ENCODE data around the gene SLC15A3. TPM values are rescaled to one million over a fixed set of nuclear protein-coding genes. Genes with fewer than 3 reads are reported as not detected.

Gene SLC15A3
- total RNA-seq, 1 experiment from 2014 or later = 8.7 TPM

DNA sequence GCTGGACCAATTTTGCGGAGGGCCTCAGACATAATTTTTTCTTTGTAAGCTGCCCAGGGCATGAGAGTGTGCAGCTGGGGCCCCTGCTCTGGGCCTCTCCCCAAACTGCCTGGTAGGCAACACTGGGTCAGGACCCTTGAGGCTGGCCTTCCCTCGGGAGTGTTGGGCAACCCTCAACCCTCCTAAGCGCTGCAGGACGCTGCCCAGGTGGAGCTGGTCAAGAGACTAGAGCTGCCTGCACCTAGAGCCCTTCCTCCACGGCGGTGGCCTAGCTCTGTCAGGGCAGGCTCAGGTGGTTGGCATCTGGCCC, 28.2 kb downstream of the SLC15A3 start:
- Histone ChIP-seq H3K4me3 (ENCODE audit: low read depth in 2 of 2, low read length in 2 of 2) (peak overlapping the region; percentile 50 to 75), H3K9me3 (ENCODE audit: control insufficient read depth, insufficient read depth, low read depth, low read length) (no peaks in the 10 kb centered on the region), H3K27ac (ENCODE audit: low read length) (peak overlapping the region; percentile 66), H3K36me3 (ENCODE audit: control insufficient read depth, insufficient read depth, low read length) (no peaks in the 10 kb centered on the region; the same call in none of the 2 replicates), H3K27me3 (ENCODE audit: control insufficient read depth, insufficient read depth, low read length) (no peaks in the 10 kb centered on the region), H3K4me1 (ENCODE audit: control insufficient read depth, insufficient read depth, low read length) (peaks cover 18% of the 10 kb centered on the region)
- BruUV-seq (replicated peaks) = no TSS peak
- in situ Hi-C loops (cut with HindIII; ENCODE audit: low pct_unique_long_range_greater_than_20kb, low sequenced_read_pairs) = no loop called here
- intact Hi-C loops (cut with micrococcal nuclease; ENCODE audit: unreplicated experiment) = no loop called here
- ATAC-seq (peak; percentile 35), DNase-seq (ENCODE audit: low read depth, low spot score) (no peak)
- ChIA-PET CTCF (interaction anchor here (0.5 kb wide), 1 partner anchor 91 kb away, joined by 5 read pairs; no protein-coding TSS in a partner anchor), POLR2A (no interaction called here)
- TF ChIP-seq POLR2AphosphoS5 (IDR thresholded peaks at IDR 0.05; ENCODE audit: low read depth, low read length) (no peak), SIN3A (IDR thresholded peaks at IDR 0.05; ENCODE audit: borderline replicate concordance, insufficient read depth, low read depth, low read length) (no peak), TCF7L2 (IDR thresholded peaks at IDR 0.05; ENCODE audit: low read depth, low read length) (no peak)
- TF ChIP-seq, protein P1, sequence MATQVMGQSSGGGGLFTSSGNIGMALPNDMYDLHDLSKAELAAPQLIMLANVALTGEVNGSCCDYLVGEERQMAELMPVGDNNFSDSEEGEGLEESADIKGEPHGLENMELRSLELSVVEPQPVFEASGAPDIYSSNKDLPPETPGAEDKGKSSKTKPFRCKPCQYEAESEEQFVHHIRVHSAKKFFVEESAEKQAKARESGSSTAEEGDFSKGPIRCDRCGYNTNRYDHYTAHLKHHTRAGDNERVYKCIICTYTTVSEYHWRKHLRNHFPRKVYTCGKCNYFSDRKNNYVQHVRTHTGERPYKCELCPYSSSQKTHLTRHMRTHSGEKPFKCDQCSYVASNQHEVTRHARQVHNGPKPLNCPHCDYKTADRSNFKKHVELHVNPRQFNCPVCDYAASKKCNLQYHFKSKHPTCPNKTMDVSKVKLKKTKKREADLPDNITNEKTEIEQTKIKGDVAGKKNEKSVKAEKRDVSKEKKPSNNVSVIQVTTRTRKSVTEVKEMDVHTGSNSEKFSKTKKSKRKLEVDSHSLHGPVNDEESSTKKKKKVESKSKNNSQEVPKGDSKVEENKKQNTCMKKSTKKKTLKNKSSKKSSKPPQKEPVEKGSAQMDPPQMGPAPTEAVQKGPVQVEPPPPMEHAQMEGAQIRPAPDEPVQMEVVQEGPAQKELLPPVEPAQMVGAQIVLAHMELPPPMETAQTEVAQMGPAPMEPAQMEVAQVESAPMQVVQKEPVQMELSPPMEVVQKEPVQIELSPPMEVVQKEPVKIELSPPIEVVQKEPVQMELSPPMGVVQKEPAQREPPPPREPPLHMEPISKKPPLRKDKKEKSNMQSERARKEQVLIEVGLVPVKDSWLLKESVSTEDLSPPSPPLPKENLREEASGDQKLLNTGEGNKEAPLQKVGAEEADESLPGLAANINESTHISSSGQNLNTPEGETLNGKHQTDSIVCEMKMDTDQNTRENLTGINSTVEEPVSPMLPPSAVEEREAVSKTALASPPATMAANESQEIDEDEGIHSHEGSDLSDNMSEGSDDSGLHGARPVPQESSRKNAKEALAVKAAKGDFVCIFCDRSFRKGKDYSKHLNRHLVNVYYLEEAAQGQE (IDR thresholded peaks at IDR 0.05; ENCODE audit: insufficient read depth in 1 of 2, low read depth in 2 of 2, low read length in 1 of 2) = no peak
- TF ChIP-seq, protein P2, sequence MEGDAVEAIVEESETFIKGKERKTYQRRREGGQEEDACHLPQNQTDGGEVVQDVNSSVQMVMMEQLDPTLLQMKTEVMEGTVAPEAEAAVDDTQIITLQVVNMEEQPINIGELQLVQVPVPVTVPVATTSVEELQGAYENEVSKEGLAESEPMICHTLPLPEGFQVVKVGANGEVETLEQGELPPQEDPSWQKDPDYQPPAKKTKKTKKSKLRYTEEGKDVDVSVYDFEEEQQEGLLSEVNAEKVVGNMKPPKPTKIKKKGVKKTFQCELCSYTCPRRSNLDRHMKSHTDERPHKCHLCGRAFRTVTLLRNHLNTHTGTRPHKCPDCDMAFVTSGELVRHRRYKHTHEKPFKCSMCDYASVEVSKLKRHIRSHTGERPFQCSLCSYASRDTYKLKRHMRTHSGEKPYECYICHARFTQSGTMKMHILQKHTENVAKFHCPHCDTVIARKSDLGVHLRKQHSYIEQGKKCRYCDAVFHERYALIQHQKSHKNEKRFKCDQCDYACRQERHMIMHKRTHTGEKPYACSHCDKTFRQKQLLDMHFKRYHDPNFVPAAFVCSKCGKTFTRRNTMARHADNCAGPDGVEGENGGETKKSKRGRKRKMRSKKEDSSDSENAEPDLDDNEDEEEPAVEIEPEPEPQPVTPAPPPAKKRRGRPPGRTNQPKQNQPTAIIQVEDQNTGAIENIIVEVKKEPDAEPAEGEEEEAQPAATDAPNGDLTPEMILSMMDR (IDR thresholded peaks at IDR 0.05) = no peak

DNA sequence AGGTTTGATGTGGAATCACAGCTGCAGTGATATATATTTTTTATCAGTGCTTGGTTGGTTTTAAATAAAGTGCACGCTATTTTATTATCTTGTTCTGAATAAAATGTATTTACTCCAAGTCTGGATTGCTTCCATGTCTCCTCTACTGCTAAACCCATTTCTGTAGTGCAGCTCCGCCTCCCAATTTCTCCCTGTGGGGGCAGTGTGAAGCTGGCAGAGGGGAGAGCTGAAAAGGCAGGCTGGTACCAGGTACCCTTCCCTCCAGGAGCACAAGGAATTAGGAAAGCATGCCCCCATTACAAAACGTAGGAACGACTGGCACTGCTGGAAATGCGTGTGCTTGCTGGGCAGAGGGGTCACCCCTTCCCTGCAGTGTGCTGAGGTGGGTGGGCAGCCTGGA, 28.6 kb downstream of the SLC15A3 start:
- POLR2A ChIA-PET = no interaction called here
- Histone ChIP-seq H3K4me3 (ENCODE audit: low read depth in 2 of 2, low read length in 2 of 2) (no peak overlapping the region), H3K4me1 (ENCODE audit: control insufficient read depth, insufficient read depth, low read length) (peaks cover 18% of the 10 kb centered on the region), H3K36me3 (ENCODE audit: control insufficient read depth, insufficient read depth, low read length) (no peaks in the 10 kb centered on the region; the same call in none of the 2 replicates), H3K27ac (ENCODE audit: low read length) (no peak overlapping the region), H3K9me3 (ENCODE audit: control insufficient read depth, insufficient read depth, low read depth, low read length) (no peaks in the 10 kb centered on the region), H3K27me3 (ENCODE audit: control insufficient read depth, insufficient read depth, low read length) (no peaks in the 10 kb centered on the region)
- DNase-seq (ENCODE audit: low read depth, low spot score) (no peak), ATAC-seq (no peak)
- TF ChIP-seq, protein P2 (IDR thresholded peaks at IDR 0.05) = no peak
- no peak for TF ChIP-seq TCF7L2 (IDR thresholded peaks at IDR 0.05; ENCODE audit: low read depth, low read length)
- TF ChIP-seq POLR2AphosphoS5 (IDR thresholded peaks at IDR 0.05; ENCODE audit: low read depth, low read length) = no peak
- TF ChIP-seq SIN3A (IDR thresholded peaks at IDR 0.05; ENCODE audit: borderline replicate concordance, insufficient read depth, low read depth, low read length) = no peak
- TF ChIP-seq, protein P1 (IDR thresholded peaks at IDR 0.05; ENCODE audit: insufficient read depth in 1 of 2, low read depth in 2 of 2, low read length in 1 of 2) = no peak
- intact Hi-C loops (cut with micrococcal nuclease; ENCODE audit: unreplicated experiment) = no loop called here
- in situ Hi-C loops (cut with HindIII; ENCODE audit: low pct_unique_long_range_greater_than_20kb, low sequenced_read_pairs) = no loop called here
- no TSS peak for BruUV-seq (replicated peaks)
- CTCF ChIA-PET = interaction anchor here (0.5 kb wide), 1 partner anchor 91 kb away, joined by 5 read pairs; no protein-coding TSS in a partner anchor

All from Panc1 (cell line).